Measurements from ENCODE around the gene NAGK. TPM values are rescaled to one million over a fixed set of nuclear protein-coding genes. Genes with fewer than 3 reads are reported as not detected.
A peak's percentile ranks its signal among the peaks of the same experiment; 100 is the strongest.
"Not testable (repeated sequence)": the region's sequence is repeated elsewhere in the genome, so short reads cannot be mapped to it uniquely, and the experiment has no call there.

The NAGK gene
- 49.7 TPM for total RNA-seq

DNA sequence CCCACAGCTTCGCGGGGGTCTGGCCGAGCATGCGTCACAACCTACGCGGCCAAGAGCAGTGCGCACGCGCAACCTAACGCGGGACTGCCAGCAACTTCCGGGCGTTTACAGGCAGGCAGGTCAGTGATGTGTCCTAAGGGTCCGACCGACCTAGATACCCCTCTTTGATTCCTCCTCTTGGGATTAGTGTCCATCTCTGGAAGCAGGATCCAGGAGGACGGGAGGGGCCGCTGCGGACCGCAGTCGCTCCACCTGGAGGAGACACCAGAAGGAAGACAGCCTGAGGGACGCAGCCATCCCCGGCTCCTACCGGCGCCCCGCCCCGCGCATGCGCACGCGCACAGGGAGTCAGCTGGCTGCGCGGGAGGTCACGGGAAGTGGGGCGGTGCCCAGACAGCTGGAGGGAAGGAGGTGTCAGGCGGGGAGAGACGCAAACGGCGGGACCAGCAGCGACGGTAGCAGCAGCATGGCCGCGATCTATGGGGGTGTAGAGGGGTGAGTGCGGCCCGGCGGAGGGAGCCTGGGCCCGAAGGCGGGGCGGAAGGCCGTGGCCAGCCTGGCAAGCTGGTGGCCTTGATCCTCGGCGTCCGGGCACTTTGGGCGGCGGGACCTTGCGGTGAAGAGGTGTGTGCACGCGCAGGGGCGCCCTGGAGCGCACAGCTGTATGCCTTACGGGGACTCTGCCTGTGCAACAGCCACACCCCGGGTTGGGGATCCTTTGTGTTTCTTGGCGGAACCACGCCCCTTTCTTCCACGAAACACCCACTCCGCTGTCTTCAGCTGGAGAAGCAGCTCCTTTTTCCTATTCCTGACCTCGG lies at the start of gene NAGK:
Gene NAGK (plus strand): TSS at position 431 of the 818 bp plus-strand sequence. CDS start 36 bp downstream, at position 467.
- DNase-seq (ENCODE audit: low spot score in 2 of 2), result peak; percentile 91 to 94
- no peak for FAIRE-seq

DNA sequence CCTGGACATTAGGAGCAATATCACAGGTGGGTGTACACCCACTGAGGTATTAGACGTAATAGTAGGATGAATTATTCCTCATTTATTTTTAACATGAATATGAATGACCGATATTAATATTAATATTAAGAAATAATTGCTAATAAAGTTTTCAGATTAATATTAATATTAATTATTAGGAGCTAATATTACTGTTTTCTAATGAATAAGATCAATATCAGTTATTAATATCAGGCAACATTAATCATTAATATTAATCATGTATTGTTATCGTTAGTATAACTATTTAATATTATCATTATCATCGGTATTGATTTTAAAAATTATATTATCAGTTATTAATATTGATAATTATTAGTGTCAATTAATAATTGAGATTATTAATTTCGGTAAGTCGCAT lies 48.5 kb upstream of the NAGK start:
- peak; percentile 15 for FAIRE-seq
- DNase-seq (ENCODE audit: low spot score in 2 of 2), result not testable (repeated sequence)

DNA sequence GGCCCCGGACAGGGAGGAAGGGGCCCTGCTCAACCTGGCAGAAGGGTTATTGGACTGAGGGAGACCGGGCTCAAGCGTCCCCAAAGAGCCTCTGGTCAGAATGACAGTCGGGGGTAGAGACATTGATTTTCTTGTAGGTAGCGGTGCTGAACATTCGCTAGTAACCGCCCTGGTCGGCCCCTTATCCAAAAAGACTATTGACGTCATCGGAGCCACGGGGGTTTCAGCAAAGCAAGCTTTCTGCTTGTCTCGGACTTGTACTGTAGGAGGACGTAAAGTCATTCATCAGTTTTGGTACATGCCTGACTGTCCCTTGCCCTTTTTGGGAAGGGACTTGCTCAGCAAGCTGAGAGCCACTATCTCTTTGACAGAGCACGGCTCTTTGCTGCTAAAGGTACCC lies 47.1 kb upstream of the NAGK start:
- FAIRE-seq; DNase-seq (ENCODE audit: low spot score in 2 of 2): not testable (repeated sequence)

DNA sequence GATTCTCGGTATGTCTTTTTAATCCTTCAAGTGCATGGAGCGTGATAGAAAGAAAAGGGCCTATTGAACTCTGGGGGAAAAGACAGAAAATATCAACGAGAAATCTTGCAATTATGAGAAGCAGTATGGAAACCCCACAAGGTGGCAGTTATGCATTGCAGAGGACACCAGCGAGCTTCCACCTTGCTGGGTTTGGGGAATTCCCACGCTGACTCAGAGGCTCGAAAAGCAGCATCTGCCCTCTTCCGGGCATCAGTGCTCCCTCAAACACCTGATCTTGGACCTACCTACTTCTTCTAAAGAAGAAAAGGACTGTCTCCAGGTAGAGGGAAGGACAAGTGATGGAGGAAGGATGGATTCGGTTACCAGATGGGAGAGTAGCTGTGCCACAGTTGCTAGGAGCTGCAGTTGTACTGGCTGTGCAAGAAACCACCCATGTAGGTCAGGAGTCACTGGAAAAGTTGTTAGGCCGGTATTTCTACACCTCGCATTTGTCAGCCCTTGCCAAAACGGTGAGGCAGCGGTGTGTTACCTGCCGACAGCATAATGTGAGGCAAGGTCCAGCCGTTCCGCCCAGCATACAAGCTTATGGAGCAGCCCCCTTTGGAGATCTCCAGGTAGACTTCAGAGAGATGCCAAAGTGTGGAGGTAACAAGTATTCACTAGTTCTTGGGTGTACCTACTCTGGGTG lies 44.8 kb upstream of the NAGK start:
- DNase-seq (ENCODE audit: low spot score in 2 of 2); FAIRE-seq: not testable (repeated sequence)

DNA sequence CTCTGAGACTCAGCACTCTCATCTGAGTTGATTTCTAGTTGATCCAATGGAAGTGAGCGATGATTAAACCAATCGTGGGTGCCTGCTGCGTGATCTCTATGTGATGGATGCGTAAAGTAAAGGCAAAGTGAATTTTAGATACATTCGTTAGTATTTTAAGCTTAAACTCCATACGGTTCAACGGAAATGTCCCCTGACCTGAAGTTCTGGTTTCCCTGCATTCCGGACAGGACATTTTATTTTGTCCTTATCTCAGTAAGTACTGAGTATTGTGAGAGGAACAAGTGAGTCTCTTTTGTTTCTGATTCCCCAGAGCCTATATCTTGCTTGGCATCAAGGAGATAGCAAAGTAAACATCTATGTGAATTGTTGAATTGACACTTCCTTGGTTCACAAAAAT lies 32.2 kb upstream of the NAGK start:
- not testable (repeated sequence) for FAIRE-seq; DNase-seq (ENCODE audit: low spot score in 2 of 2)

DNA sequence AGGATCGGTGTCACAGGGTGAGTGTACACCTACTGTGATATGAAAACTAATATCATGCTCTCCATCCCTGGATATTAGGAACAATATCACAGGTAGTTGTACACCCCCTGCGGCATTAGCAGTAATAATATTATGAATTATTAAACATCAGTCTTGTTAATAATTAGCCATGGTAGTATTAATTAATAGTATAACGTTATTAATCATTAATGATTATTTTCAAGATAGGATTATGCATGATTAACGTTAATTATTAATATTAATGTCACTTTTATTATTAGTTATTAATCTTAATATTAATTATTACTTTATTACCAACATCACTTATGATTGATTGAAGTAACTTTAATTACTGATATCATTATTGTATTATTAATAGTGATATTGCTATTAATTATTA lies 26.2 kb upstream of the NAGK start:
- DNase-seq (ENCODE audit: low spot score in 2 of 2), result no peak
- FAIRE-seq, result peak; percentile 71

DNA sequence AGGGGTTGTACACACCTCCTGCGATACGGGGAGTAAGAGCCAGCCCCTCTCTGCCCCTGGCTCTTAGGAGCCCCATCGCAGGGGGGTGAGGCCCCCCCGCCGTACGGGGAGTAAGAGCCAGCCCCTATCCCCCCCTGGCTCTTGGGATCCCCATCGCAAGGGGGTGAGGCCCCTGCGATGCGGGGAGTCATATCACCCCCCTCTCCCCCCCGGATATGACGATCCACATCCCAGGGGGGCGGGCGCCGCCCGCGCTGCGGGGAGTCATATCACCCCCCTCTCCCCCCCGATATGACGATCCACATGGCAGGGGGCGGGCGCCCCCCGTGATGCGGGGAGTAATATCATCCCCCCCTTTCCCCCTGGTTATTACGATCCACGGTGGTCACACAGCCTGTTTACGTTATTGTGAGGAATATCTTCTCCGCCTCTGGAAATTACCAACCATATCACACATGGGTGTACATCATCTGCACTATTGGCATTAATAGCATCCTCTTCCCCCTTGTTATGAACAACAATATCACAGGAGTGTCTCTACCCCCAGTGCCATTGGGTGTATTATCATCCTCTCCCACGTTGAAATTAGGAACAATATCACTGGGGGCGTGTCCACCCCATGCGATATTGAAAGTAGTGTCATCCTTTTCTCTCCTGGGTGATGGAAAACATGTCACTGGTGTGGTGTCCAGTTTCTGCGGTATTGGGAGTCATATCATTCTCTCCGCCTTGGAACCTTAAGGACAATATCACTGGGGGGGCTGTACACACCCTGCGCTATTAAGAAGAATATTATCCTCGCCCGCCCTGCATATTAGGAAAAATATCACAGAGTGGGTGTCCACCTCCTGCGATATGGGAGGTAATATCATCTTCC lies 24.7 kb upstream of the NAGK start:
- FAIRE-seq, result no peak
- DNase-seq (ENCODE audit: low spot score in 2 of 2), result no peak

DNA sequence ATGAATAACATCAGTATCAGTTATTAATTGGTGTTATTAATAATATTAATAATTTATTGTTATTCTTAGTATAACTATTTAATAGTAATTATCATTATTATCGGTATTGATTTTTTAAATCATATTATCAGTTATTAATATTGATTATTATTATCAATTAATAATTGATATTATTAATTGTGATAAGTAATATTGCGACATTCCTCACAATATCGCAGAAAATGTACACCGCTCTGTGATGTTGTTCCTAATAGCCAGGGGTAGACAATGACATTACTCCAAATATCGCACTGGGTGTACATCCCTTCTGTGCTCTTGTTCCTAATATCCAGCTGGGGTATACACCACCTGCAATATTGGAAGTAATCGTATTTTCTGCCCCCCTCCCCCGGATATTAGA lies 23.3 kb upstream of the NAGK start:
- FAIRE-seq, result peak; percentile 97
- DNase-seq (ENCODE audit: low spot score in 2 of 2), result no peak

DNA sequence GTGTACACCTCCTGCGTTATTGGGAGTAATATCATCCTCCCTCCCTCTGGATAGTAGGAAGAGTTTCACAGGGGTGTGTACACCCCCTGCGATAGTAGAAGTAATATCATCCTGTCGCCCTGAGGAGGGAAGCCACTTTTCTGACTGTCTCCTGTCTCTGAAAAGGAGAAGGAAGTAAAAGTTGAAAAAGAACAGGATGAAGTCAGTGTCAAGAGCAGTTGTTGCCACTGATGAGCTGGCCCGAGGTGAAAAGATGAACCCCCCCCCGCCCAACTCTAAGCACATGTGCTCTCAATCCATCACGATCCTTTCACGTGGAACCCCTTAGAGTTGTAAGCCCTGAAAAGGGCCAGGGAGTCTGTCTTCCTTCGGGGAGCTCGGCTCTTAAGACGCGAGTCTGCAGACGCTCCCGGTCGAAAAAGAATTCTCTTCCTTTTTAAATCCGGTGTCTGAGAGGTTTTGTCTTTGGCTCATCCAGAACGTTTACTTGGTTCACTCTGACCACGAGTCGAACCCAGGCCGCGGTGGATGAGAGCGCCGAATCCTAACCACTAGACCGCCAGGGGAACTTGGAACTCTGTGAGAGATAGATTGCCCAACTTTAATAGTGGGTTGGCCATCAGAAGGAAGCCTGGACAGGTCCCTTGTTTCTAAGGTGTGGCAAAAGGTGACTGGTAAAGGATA lies 22.4 kb upstream of the NAGK start:
- DNase-seq (ENCODE audit: low spot score in 2 of 2) (no peak), FAIRE-seq (no peak)

DNA sequence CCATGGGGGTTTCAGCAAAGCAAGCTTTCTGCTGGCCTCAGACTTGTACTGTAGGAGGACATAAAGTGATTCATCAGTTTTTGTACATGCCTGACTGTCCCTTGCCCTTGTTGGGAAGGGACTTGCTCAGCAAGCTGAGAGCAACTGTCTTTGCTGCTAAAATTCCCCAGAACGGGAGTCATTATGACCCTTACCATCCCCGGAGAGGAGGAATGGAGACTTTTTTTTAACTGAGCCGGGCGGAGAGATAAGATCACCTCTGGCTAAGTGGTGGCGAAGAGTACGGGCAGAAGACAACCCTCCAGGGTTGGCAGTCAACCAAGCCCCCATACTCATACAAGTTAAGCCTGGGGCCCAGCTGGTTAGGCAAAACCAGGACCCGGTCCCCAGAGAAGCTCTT lies 20.4 kb upstream of the NAGK start:
- no peak for FAIRE-seq
- DNase-seq (ENCODE audit: low spot score in 2 of 2), result no peak

DNA sequence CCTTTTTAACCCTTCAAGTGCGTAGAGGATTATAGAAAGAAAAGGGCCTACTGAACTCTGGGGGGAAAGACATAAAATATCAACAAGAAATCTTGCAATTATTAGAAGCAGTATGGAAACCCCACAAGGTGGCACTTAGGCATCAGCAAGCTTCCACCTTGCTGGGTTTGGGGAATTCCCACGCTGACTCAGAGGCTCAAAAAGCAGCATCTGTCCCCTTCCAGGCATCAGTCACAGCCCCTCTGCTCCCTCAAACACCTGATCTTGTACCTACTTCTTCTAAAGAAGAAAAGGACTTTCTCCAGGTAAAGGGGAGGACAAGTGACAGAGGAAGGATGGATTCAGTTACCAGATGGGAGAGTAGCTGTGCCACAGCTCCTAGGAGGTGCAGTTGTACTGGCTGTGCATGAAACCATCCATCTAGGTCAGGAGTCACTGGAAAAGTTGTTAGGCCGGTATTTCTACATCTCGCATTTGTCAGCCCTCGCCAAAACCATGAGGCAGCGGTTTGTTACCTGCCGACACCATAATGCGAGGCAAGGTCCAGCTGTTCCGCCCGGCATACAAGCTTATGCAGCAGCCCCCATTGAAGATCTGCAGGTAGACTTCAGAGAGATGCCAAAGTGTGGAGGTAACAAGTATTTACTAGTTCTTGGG lies 18.6 kb upstream of the NAGK start:
- FAIRE-seq; DNase-seq (ENCODE audit: low spot score in 2 of 2): not testable (repeated sequence)

DNA sequence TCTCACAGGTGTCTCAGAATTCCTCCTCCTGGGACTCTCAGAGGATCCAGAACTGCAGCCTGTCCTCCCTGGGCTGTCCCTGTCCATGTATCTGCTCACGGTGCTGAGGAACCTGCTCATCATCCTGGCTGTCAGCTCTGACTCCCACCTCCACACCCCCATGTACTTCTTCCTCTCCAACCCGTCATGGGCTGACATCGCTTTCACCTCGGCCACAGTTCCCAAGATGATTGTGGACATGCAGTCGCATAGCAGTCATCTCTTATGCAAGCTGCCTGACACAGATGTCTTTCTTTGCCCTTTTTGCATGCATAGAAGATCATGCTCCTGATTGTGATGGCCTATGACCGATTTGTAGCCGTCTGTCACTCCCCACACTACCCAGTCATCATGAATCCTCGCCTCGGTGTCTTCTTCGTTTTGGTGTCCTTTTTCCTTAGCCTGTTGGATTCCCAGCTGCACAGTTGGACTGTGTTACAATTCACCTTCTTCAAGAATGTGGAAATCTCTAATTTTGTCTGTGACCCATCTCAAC lies 13.2 kb upstream of the NAGK start:
- not testable (repeated sequence) for FAIRE-seq; DNase-seq (ENCODE audit: low spot score in 2 of 2)

DNA sequence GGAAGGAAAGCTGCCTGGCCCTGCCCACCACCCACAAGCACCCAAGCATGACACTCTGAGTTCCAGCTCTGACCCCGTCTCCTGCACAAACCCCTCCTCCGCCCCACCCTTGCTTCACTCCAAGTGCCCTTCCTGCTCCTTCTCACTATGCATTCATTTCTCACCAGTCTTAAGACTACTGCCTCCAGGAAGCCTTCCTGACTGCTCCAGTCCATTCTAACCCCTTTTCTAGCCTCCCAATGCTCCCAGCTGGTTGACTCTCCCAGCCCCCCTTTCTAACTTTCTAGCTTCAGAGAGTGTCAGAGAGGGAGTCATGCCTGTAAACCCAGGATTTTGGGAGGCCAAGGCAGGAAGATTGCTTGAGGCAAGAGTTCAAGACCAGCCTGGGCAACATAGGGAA lies 8.2 kb upstream of the NAGK start:
- FAIRE-seq (no peak), DNase-seq (ENCODE audit: low spot score in 2 of 2) (no peak)

DNA sequence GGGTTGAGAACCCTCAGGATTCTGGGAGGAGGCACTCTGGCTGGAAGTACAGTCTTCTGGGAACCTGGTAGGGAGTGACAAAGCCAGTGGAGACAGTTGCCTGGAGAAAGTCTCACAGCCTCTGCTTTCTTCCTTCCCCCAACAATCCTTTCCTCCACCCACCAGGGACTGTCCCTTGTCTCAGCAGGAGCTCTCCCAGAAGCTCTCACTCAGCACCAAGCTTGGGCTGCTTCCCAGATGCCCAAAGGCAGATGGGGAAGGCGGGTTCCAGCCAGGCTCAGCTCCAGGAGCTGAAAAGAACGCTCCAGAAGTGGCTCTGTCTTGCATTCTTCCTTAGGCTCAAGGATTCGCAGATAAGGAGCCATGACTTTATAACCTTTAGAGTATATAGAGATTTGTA lies 7.6 kb upstream of the NAGK start:
- FAIRE-seq, result no peak
- DNase-seq (ENCODE audit: low spot score in 2 of 2), result no peak

DNA sequence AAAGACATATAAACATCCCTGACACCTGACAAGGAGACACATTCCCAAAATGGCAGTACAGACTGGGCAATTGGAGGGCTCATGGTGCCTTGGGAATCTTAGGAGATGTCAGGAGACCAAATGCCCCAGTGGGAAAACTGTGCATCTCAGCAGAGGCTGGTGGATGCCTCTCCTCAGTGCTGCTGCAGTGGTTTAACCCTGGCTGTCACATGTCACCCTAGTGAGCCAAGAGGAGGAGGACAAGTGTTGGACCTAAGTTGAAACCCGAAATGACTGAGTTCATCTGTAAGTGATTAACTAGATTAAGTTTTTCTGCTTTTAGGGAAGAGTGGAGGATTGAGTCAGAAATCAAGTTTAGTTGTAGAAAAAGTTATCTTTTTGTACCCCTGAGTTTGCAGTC lies 5.2 kb upstream of the NAGK start:
- FAIRE-seq (no peak), DNase-seq (ENCODE audit: low spot score in 2 of 2) (no peak)

DNA sequence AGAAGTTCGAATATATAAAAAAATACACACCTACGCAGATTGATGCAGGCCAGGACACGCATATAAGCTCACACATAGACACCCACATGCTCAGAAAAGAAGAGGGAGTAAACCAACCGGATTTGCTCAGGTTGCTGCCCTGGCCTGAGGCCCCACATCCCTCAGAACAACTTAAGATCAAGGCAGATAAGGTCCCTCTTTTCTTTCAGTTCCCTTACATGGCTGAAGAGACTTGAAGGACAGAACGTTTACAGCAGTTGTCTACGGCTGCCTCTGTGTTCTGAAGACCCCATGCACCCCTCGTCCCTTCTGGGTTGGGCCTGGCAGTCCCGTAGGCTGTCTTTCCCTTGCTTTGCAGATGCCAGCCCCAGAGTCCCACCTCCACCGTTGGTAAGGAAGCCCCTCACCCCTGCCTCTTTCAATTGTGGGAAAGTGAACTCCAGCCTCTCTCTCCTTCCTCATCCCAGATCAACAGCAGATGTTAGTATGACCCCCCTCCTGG lies 4.3 kb upstream of the NAGK start:
- no peak for FAIRE-seq
- no peak for DNase-seq (ENCODE audit: low spot score in 2 of 2)

DNA sequence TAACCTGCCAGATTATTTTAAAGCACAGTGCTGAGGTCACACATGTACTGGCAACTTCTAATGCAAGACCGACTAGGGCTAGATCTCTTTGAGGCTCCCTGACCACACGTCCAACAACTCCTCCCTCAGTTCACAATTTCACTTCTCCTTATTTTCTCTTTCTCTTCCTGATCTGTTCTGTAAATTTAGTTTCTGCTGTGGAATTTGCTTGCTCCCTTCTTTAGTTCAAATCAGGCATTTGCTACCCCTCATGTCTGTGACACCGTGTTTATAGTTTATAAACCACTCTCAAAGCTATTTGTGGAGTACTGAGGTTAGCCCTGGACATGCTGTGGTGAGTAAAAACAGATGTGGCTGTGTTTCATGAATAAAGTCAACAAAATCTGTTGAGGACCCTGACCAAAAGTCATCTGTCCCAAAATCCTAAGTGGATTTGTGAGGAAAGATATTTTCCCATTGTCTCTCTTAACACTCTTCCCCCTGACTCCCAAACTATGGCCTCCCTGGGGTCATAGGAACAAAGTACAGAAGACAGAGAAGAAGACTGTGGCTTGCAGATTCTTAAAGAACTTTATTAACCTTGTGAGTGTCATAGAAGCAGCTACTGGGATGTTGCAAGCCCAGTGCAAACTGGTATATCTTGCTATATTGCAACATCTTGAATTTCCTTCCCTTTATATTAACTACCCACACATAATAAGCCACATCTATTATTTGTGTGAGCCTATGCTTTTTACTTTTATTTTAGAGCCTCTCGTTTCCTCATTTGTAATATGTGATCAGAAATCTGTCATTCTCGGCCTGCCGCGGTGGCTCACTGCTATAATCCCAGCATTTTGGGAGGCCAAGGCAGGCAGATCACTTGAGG lies 3.5 kb upstream of the NAGK start:
- DNase-seq (ENCODE audit: low spot score in 2 of 2) (no peak), FAIRE-seq (no peak)

DNA sequence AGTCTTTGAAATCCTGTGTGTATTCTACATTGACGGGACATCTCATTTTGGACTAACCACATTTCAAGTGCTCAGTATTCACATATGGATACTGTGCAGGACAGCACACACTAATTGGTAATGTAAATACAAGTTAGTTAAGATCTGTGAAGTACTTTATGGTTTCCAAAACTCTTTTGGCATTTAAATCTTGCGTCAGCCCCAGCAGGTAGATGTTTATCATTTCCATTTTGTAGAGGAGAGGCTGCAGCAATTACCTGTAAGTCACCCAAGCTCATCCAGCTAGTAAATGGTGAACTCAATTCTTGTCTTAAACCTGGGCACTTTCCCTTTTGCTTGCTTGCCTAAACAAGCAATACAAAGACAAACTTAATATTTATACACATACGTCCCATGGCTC lies 1.6 kb upstream of the NAGK start:
- FAIRE-seq (no peak), DNase-seq (ENCODE audit: low spot score in 2 of 2) (no peak)
